Measurements from ENCODE around the gene KIF21B.

- TF ChIP-seq, protein P1, sequence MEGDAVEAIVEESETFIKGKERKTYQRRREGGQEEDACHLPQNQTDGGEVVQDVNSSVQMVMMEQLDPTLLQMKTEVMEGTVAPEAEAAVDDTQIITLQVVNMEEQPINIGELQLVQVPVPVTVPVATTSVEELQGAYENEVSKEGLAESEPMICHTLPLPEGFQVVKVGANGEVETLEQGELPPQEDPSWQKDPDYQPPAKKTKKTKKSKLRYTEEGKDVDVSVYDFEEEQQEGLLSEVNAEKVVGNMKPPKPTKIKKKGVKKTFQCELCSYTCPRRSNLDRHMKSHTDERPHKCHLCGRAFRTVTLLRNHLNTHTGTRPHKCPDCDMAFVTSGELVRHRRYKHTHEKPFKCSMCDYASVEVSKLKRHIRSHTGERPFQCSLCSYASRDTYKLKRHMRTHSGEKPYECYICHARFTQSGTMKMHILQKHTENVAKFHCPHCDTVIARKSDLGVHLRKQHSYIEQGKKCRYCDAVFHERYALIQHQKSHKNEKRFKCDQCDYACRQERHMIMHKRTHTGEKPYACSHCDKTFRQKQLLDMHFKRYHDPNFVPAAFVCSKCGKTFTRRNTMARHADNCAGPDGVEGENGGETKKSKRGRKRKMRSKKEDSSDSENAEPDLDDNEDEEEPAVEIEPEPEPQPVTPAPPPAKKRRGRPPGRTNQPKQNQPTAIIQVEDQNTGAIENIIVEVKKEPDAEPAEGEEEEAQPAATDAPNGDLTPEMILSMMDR (IDR thresholded peaks at IDR 0.05): no peak
- TF ChIP-seq POLR2A (IDR thresholded peaks at IDR 0.05) (no peak), POLR2AphosphoS5 (IDR thresholded peaks at IDR 0.05) (no peak)
Observed at GRCh38 chr1:201013991-201014815, 9.3 kb downstream of the KIF21B start.
